Suppressor macrophage treated with lipopolysaccharide for 1 hour (primary cell): Measurements from ENCODE around the gene OPA1.

Source experiments
- DNase-seq, 3 donors: peaks; one replicate each; pipeline ENCODE4 v3.0.0-alpha.2; 2020 to 2022

The OPA1 gene

GRCh38 chr3:193710286-193711165, 117.5 kb downstream of the OPA1 start:
- peak in 1 of 3 donors; percentile 9 for DNase-seq

GRCh38 chr3:193711166-193711485, 118.1 kb downstream of the OPA1 start:
- DNase-seq = no peak

GRCh38 chr3:193711523-193711963, 118.5 kb downstream of the OPA1 start:
- no peak for DNase-seq

GRCh38 chr3:193711964-193712598, 119.1 kb downstream of the OPA1 start:
- no peak for DNase-seq

- DNase-seq = no peak
These were observed 119.9 kb downstream of the OPA1 start for GRCh38 chr3:193712938-193713337.

GRCh38 chr3:193714523-193715137, 121.6 kb downstream of the OPA1 start:
- no peak for DNase-seq

- DNase-seq = peak; percentile 11 to 30 (median 25)
These were observed 123.1 kb downstream of the OPA1 start for GRCh38 chr3:193716150-193716549.

- DNase-seq = no peak
These were observed 126.7 kb downstream of the OPA1 start for GRCh38 chr3:193719735-193720134.

GRCh38 chr3:193720169-193720568, 127.2 kb downstream of the OPA1 start:
- no peak for DNase-seq

- DNase-seq = no peak
These were observed 129.6 kb downstream of the OPA1 start for GRCh38 chr3:193722566-193722965.

- no peak for DNase-seq
These were observed 134.1 kb downstream of the OPA1 start for GRCh38 chr3:193727089-193727488.

- DNase-seq = no peak
These were observed 135.6 kb downstream of the OPA1 start for GRCh38 chr3:193728429-193729087.

- no peak for DNase-seq
These were observed 136.1 kb downstream of the OPA1 start for GRCh38 chr3:193729088-193729465.

GRCh38 chr3:193729601-193730000, 136.6 kb downstream of the OPA1 start:
- DNase-seq = no peak

- no peak for DNase-seq
These were observed 137.5 kb downstream of the OPA1 start for GRCh38 chr3:193730511-193730910.

GRCh38 chr3:193730976-193731375, 138.0 kb downstream of the OPA1 start:
- DNase-seq = no peak

- no peak for DNase-seq
These were observed 138.6 kb downstream of the OPA1 start for GRCh38 chr3:193731656-193732055.

GRCh38 chr3:193732391-193732790, 139.4 kb downstream of the OPA1 start:
- peak in 2 of 3 donors; percentile 5 to 9 for DNase-seq

GRCh38 chr3:193732827-193733226, 139.8 kb downstream of the OPA1 start:
- DNase-seq = no peak

- DNase-seq = no peak
These were observed 141.8 kb downstream of the OPA1 start for GRCh38 chr3:193734737-193735366.

- no peak for DNase-seq
These were observed 142.8 kb downstream of the OPA1 start for GRCh38 chr3:193735850-193736249.

- DNase-seq = no peak
These were observed 143.6 kb downstream of the OPA1 start for GRCh38 chr3:193736616-193737015.

- no peak for DNase-seq
These were observed 144.3 kb downstream of the OPA1 start for GRCh38 chr3:193737191-193737751.
